Tibial artery (tissue), 4 donors: Measurements from ENCODE around the gene AGBL1.

Experiments used
- DNase-seq, 2 donors: peaks; one replicate each; pipeline ENCODE4 v3.0.0-alpha.2; 2019
- H3K27ac ChIP-seq, 2 donors: fragments of 200-600 bp; sonication (generic) in 1 of 2; 1 replicate in 1 of 2; 2 replicates in 1 of 2; pipeline ENCODE4 v1.5.1; 2018 to 2019; ENCODE audit warnings: mild to moderate bottlenecking in 1 of 2
- H3K27me3 ChIP-seq, 2 donors: fragments of 200-600 bp; sonication (generic) in 1 of 2; one replicate each; pipeline versions ENCODE4 v1.5.1 to v1.6.0; 2016 to 2019
- H3K36me3 ChIP-seq, 3 donors: fragments of 200-600 bp; sonication (generic) in 2 of 3; one replicate each; pipeline ENCODE4 v1.5.1; 2016 to 2019; ENCODE audit warnings: mild to moderate bottlenecking in 2 of 3
- H3K4me1 ChIP-seq, 4 donors: fragments of 200-600 bp; sonication (generic) in 2 of 4; 1 replicate in 3 of 4; 2 replicates in 1 of 4; pipeline ENCODE4 v1.5.1; 2016 to 2019
- H3K4me3 ChIP-seq, 2 donors: fragments of 200-600 bp; sonication (generic) in 1 of 2; 1 replicate in 1 of 2; 2 replicates in 1 of 2; pipeline ENCODE4 v1.5.1; 2018 to 2019; ENCODE audit warnings: mild to moderate bottlenecking in 2 of 2
- H3K9me3 ChIP-seq, 3 donors: fragments of 200-600 bp; sonication (generic) in 1 of 3; one replicate each; pipeline ENCODE4 v1.5.1; 2016 to 2019
- intact Hi-C: fragments of 100-400 bp; cut with DNase I; formaldehyde crosslinking; loops from one replicate; pipeline ENCODE4 v1.15.0; 2023; ENCODE audit warnings: low total_unique reads
- TF ChIP-seq, protein P1 (sequence below), 2 experiments: fragments of 200-600 bp in 1 of 2; fragments of 450-650 bp in 1 of 2; IDR thresholded peaks; one replicate each; pipeline ENCODE4 v1.5.1; 2017 to 2019; ENCODE audit warnings: antibody characterized with exemption in 2 of 2, mild to moderate bottlenecking in 1 of 2, moderate library complexity in 1 of 2

AGBL1 gene

DNA sequence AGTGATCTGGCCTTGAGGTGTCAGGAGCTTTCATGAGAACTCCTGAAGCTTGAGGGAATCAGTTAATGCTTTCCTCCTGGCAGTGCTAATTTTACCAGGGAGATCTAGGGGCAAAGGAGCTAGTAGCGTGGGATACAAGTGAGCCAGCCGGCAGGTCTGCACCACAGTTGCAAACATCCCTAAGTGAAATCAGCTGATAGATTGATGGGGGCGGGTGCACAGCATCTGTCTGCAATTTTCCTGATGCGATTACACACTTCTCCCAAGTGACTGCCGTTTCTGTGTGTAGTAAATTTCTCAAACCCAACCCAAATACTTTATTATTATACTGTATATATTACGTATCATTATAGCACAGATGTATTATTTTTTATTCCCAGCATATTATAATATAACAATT is 304.5 kb downstream of the AGBL1 start:
- DNase-seq, result no peak
- H3K9me3 ChIP-seq, result no peaks in the 10 kb centered on the region
- TF ChIP-seq, protein P1, sequence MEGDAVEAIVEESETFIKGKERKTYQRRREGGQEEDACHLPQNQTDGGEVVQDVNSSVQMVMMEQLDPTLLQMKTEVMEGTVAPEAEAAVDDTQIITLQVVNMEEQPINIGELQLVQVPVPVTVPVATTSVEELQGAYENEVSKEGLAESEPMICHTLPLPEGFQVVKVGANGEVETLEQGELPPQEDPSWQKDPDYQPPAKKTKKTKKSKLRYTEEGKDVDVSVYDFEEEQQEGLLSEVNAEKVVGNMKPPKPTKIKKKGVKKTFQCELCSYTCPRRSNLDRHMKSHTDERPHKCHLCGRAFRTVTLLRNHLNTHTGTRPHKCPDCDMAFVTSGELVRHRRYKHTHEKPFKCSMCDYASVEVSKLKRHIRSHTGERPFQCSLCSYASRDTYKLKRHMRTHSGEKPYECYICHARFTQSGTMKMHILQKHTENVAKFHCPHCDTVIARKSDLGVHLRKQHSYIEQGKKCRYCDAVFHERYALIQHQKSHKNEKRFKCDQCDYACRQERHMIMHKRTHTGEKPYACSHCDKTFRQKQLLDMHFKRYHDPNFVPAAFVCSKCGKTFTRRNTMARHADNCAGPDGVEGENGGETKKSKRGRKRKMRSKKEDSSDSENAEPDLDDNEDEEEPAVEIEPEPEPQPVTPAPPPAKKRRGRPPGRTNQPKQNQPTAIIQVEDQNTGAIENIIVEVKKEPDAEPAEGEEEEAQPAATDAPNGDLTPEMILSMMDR (IDR thresholded peaks at IDR 0.05), result no peak

DNA sequence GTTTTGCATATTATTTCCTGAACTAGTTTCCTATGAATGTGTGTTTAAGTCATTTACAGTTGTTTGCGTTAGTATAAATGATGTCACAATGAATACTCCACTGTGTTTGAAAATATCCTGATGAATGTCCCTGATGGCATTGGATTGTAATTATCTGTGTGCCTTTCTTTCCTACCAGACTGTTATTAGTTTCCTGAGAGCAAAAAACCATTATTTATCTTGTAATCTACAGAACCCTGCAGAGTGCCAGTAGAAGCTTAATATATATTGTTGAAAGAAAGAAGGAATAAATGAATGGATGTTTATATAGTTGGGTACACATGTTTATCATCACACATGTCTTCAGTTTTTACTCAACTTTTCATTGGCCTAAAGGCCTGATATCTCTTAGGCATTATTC is 312.6 kb downstream of the AGBL1 start:
- no peaks in the 10 kb centered on the region for H3K9me3 ChIP-seq
- intact Hi-C loops, result no loop called here

More for the DNA sequence above, 304.5 kb downstream of the AGBL1 start:
- Histone ChIP-seq H3K4me3 (no peak overlapping the region), H3K36me3 (no peaks in the 10 kb centered on the region), H3K4me1 (no peaks in the 10 kb centered on the region), H3K27ac (no peak overlapping the region), H3K27me3 (no peaks in the 10 kb centered on the region)
- intact Hi-C loops, result no loop called here

DNA sequence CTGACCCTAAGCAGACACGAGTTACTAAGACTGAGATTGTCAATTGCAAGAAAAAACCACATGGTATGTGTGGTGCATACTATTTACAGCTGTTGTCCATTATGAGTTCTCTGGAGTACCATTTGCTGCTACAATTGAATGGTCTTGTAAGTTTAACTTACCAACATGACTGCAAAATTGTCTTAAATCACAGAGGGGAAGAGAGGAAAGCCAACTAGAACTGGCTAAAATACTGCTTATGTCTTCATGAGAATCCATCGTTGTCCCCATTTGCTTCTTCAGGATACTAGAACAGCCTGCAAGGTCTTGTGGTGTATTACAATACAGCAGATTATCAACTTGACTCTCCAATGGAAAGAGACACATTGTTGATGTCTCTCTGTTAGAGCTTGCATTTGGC is 313.2 kb downstream of the AGBL1 start:
- Histone ChIP-seq H3K9me3 (no peaks in the 10 kb centered on the region), H3K27me3 (no peaks in the 10 kb centered on the region), H3K36me3 (no peaks in the 10 kb centered on the region), H3K27ac (no peak overlapping the region), H3K4me3 (no peak overlapping the region), H3K4me1 (no peaks in the 10 kb centered on the region)
- DNase-seq, result no peak
- intact Hi-C loops, result no loop called here
- TF ChIP-seq, protein P1 (IDR thresholded peaks at IDR 0.05), result no peak

More for the DNA sequence above, 312.6 kb downstream of the AGBL1 start:
- Histone ChIP-seq H3K27ac (no peak overlapping the region), H3K4me1 (no peaks in the 10 kb centered on the region), H3K36me3 (no peaks in the 10 kb centered on the region), H3K4me3 (no peak overlapping the region), H3K27me3 (no peaks in the 10 kb centered on the region)
- TF ChIP-seq, protein P1 (IDR thresholded peaks at IDR 0.05), result no peak
- no peak for DNase-seq

DNA sequence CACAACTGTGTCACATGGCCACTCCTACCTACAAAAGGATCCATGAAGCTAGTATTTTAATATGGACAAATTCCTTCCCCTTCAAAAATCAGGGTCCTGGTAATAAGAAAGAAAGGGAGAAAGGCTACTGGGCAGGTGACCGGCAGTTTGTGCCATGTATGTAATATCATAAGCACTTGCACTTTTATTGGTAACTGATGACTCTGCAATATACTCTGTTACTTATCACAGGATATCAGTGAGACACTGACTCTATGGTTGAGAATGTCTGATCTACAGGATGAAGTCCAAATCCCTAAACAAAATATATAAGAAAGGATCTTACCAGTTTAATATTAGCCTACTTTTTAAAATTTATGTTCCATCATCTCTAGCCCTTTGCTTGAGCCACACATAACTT is 315.2 kb downstream of the AGBL1 start:
- Histone ChIP-seq H3K9me3 (no peaks in the 10 kb centered on the region), H3K4me3 (no peak overlapping the region), H3K4me1 (no peaks in the 10 kb centered on the region), H3K27me3 (no peaks in the 10 kb centered on the region), H3K27ac (no peak overlapping the region), H3K36me3 (no peaks in the 10 kb centered on the region)
- DNase-seq, result no peak
- TF ChIP-seq, protein P1 (IDR thresholded peaks at IDR 0.05), result no peak
- intact Hi-C loops, result no loop called here

DNA sequence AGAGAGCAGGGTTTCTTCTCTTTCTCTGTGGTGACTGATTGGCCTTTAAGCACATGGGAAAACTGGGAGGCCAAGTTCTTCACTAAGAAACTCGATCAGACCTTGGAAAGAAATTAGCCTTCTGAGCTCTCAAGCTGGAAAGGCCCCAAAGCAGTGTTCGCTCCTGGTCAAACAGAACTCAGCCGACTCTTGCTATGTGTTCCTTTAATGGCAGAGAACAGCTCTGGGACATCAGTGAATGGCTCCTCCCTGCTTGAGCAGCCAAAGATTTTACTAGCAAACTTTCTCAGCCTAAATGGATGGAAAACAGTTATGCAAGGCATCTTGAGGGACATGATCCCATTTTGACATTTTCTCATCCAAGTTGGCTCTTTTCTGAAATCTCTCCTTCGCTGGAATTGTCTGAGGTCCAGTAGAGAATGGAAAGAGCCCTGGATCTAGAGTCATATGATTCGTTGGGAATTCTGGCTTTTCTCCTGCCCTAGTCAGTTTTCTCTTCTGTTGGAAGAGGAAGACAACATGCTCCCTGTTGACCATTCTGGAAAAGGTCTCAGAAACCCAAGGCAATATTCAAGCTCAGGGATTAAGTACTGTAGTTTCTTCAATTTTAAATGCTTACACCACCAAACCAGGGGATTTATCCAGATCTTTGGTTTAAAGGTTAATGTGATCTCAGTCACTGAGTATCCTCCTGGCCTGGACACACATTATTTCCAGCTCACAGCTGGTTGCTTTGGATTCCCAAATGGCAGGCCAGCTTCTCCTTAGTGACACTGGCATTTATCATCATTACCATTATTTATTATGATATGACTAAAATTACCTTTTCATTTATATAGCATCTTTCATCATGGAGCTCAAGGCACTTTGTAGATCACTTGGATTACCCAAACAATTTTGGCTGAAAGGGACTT is 319.6 kb downstream of the AGBL1 start:
- Histone ChIP-seq H3K27me3 (no peaks in the 10 kb centered on the region), H3K9me3 (no peaks in the 10 kb centered on the region), H3K4me1 (no peaks in the 10 kb centered on the region), H3K36me3 (no peaks in the 10 kb centered on the region), H3K4me3 (no peak overlapping the region), H3K27ac (no peak overlapping the region)
- TF ChIP-seq, protein P1 (IDR thresholded peaks at IDR 0.05), result no peak
- DNase-seq, result peak; percentile 64 to 66
- intact Hi-C loops, result no loop called here
